Astrocyte (in vitro differentiated cells and primary cell): ENCODE results near the gene DYNC2I2.

Experiments used
- EZH2 ChIP-seq: IDR thresholded peaks from 2 replicates; pipeline ENCODE4 v1.6.1; 2012; ENCODE audit warnings: mild to moderate bottlenecking, low read length, inconsistent platforms; ENCODE audit not compliant: insufficient read depth
- TF ChIP-seq, protein P1 (sequence below): IDR thresholded peaks from 2 replicates; pipeline ENCODE4 v1.5.1; 2011; ENCODE audit warnings: low read depth, mild to moderate bottlenecking, inconsistent platforms, low read length, moderate library complexity; ENCODE audit not compliant: insufficient read depth

DNA sequence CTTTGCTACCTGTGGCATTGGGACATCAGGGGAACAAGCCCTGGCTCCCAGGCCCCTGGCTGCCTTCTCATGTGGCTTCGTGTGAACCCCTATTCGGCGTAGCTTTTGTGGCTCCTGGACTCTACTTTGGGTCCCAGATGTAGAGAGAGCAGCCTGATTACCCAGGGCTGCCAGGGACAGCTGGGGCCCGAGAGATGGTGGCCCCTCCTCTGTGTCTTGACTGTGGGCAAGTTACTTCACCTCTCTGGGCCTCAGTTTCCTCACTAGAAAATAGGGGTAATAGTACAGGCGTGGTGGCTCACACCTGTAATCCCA, 47.7 kb upstream of the DYNC2I2 start:
- TF ChIP-seq, protein P1, sequence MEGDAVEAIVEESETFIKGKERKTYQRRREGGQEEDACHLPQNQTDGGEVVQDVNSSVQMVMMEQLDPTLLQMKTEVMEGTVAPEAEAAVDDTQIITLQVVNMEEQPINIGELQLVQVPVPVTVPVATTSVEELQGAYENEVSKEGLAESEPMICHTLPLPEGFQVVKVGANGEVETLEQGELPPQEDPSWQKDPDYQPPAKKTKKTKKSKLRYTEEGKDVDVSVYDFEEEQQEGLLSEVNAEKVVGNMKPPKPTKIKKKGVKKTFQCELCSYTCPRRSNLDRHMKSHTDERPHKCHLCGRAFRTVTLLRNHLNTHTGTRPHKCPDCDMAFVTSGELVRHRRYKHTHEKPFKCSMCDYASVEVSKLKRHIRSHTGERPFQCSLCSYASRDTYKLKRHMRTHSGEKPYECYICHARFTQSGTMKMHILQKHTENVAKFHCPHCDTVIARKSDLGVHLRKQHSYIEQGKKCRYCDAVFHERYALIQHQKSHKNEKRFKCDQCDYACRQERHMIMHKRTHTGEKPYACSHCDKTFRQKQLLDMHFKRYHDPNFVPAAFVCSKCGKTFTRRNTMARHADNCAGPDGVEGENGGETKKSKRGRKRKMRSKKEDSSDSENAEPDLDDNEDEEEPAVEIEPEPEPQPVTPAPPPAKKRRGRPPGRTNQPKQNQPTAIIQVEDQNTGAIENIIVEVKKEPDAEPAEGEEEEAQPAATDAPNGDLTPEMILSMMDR: no peak
- TF ChIP-seq EZH2: no peak
